ENCODE measurements around the gene SFMBT1.

- TF ChIP-seq CTCF (IDR thresholded peaks at IDR 0.05) (no peak), POLR2A (IDR thresholded peaks at IDR 0.05) (no peak)
Observed at GRCh38 chr3:52860424-52860768, 185.5 kb downstream of the SFMBT1 start.

Measured in right lobe of liver (tissue), 4 donors.